Measurements from ENCODE around the gene CS.

CS gene

GRCh38 chr12:56221757-56222530, 78.2 kb downstream of the CS start, which contains the start of gene RNF41:
Gene RNF41, minus strand, starts transcription at chr12:56221922. Its CDS starts 7,875 bp downstream, at chr12:56214047.
- DNase-seq (ENCODE audit: insufficient read length, low spot score): peak; percentile 99
- FAIRE-seq: peak; percentile 86
